T47D (cell line): ENCODE data around the gene SPATA6L.
A peak's percentile ranks its signal among the peaks of the same experiment; 100 is the strongest.

Experiments used
- DNase-seq, 2 experiments: peaks; one replicate each; pipeline versions ENCODE4 v3.0.0 to v3.0.0-alpha.2; 2011 to 2012; ENCODE audit warnings: low read depth in 1 of 2, low spot score in 1 of 2
- JUND ChIP-seq: IDR thresholded peaks from 2 replicates; pipeline ENCODE4 v1.6.1; 2012; ENCODE audit warnings: low read depth
- in situ Hi-C: cut with HindIII; loops from 2 replicates; pipeline ENCODE4 v1.10.0; 2016; ENCODE audit warnings: low sequenced_read_pairs, low pct_unique_long_range_greater_than_20kb

The SPATA6L gene

DNA sequence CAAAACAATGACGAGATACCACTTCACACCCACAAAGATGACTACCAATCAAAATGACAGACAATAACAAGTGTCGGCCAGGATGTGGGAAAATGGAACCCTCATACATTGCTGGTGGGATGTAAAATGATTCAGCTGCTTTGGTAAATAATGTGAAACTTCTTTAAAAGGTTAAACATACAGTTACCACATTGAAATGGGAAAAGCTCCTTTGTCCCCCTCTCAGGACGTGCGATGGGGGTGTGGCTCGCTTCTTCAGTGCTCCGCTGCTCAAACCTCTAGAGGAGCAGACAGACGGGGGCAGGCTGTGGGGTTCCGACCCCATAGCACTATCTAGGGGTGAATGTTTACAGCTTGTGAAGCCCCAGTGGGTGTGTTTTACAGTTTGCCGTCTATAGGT lies 12.2 kb downstream of the SPATA6L start:
- DNase-seq, result no peak
- in situ Hi-C loops, result no loop called here
- TF ChIP-seq JUND, result no peak

DNA sequence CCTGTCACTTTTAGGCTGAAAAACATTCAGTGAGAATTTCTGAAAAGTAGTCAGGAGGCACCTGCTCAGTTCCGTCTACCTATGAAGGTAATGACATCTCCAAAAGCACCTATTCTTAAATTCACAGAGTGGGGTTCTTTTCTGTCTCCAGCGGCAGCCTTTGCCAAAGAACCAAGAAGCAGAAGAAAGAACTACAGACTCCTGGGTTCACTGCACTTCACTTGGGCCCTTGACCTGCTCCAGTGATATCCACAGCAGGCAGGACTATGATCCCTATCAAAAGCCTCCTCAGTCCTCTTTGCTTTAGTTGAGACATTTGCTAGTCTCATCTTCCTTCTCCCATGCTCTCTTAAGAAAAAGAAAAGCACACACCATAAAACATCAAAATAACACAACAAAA lies 23.9 kb downstream of the SPATA6L start:
- DNase-seq, result no peak
- in situ Hi-C loops, result no loop called here
- TF ChIP-seq JUND, result no peak

DNA sequence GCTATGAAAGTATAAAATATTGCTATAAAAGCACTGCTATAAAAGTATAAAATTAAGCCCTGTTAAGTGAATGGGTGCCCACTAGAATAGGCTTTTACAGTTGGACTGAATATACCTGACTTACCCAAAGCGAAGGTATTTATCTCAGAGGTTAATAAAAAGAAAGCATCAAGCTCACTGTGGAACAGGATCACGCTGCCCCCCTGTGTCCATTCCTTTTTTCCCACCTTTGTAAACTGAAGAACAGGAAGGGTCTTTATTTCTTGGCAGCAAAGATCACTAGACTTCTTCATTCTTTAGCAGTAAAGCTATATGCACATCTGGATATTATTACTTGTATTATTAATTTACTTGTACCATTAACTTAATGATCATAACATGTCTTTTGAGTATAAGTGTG lies 26.3 kb downstream of the SPATA6L start:
- TF ChIP-seq JUND, result no peak
- DNase-seq, result peak in 1 of 2 experiments; percentile 41
- in situ Hi-C loops, result no loop called here

DNA sequence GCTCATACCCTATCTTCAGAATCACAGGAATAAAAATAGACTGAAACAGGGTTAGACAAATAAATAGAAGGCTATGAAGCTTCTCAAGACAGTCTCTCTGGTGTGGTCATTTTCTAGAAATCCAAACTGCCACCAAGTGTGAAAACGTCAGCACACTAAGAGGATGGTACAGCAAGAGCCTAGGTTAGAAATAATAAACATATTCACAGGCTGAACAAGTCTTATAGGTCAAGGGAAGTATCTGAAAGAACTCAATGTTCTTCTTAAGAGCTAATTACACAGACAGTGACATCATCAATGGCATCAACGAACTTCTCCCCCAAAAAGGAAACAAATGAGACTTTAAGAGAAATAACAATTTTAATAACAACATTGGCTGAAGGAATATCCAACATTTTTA lies 26.9 kb downstream of the SPATA6L start:
- no peak for TF ChIP-seq JUND
- in situ Hi-C loops, result no loop called here

DNA sequence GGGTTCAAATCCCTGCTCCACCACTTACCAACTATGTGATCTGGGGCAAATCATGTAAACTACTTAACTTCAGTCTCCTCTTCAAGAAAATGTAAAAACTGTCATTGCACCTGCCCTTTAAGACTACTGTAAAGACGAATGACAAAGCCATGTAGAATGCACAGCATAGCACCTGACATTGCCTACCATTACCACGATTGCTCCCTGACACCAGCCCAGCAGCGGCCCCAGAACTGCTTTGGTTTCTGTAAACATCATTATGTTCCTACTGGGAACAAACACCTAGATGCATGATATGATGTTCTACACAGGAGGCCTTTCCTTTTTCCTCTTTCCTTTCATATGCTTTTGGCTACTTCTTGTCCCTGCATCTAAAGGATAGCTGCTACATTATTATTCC lies 27.3 kb downstream of the SPATA6L start:
- in situ Hi-C loops, result no loop called here
- TF ChIP-seq JUND, result no peak

More for the DNA sequence above, 26.9 kb downstream of the SPATA6L start:
- DNase-seq, result no peak

DNA sequence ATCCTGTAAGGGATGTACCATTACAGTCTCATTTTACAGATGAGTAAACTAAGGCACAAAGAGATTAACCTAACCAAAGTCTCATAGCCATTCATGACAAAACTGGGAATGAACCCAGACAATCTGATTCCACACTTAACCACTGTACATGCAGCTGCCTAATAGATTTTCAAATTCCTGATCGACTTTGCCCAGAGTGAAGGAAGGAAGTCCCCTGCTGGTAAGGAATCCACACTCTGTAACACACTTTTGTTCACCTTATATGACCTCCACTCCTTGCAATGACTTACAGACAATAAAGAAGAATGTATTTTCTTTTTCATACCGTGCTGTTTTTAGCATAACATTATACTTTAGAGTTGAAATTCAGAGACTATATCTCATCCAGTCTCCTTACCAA lies 35.4 kb downstream of the SPATA6L start:
- in situ Hi-C loops, result no loop called here
- TF ChIP-seq JUND, result no peak
- DNase-seq, result no peak

More for the DNA sequence above, 27.3 kb downstream of the SPATA6L start:
- no peak for DNase-seq

DNA sequence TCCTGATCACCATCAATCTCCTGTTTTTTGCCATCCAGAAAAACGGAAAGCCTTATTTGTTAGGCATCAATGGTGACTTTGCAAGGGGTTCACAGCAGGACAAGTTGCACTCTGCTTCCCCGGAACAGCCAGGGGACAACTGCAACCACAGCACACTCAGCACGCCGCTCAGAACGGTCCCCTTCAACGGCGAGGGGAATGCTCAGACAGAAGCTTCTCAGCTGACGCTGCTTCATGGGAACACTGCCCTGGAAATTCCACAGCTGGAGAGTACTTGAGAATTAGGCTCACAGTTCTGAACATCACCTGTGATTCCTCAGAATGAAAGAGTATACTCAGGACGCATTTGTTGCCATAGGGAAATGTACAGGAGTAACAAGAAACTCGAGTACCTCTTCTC lies 44.3 kb downstream of the SPATA6L start:
- in situ Hi-C loops, result no loop called here
- TF ChIP-seq JUND, result no peak
- no peak for DNase-seq

DNA sequence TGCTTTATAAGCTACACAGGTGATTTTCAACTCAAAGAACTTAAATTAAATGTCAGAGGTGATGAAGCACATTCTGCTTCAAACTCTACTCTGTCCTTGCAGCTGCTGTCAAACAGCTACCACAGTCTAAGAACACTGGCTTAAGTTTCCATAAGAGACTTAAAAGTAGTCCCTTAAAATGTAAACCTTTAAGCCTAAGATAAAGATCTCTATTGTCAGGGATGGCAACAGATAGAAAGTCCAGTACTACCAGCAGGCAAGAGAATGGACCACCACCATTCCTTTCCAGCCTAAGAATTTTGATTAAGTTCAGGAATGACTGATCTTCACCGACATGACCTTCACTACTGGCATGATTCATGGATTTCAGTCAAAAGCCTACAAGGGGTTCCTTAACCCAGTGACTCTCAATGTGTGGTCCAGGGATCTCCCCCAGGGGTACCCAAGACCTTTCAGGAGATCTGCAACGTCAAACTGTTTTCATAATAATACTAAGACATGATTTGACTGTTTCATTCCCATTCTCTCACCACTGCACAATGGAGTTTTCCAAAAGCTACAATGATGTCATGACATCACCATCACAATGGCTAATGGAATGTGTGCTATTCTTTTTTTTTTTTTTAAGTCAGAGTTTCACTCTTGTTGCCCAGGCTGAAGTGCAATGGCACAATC lies 45.3 kb downstream of the SPATA6L start:
- in situ Hi-C loops, result no loop called here
- TF ChIP-seq JUND, result no peak
- no peak for DNase-seq

DNA sequence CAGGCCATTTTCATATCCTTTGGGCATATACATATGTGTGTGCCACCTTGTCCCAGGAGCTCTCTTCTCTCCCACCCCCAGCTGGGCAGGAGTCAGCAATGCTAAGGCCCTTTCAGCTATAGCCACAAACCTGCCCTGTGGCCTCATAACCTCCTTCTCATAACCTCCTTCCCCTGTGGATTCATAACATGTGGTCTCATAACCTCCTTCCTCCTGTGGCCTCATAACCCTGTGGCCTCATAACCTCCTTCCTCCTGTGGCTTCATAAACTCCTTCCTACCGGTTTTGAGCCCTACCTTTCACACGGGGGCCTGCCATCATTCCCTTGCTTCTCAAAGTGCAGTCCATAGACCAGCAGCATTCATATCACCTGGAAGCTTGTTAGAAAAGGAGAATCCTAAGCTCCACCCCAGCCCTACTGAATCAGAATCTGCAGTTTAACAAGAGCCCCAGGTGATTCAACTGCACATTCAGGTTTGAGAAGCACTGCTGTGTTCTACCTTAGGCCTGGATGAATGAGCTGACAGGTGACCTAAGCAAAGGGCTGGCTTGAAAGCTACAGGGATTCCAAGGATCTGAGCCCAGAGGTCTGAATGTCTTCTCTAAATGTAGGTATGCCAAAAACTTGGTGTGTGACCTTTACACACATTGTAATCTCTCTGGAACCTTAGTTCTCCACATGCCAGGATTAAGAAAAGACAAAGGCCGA lies 46.1 kb downstream of the SPATA6L start:
- peak in 1 of 2 experiments; percentile 17 for DNase-seq
- no peak for TF ChIP-seq JUND
- in situ Hi-C loops, result no loop called here

DNA sequence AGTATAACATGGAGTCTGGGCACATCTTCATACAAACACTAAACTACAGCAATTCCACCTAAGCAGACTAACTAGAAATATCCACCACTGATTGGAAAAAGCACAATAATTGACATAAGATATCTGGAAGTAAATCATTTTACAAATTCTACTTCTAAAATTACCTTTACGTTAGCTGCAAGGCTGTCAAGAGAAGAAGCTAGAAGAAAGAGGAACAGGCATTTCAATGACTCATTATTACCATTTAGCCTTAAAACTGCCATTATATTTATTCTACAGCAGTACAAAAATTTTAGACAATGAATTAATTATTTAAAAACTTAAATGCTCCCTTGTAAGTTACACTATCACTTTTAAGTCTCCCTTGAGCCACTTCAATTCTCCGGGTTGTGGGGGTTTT lies 47.6 kb downstream of the SPATA6L start:
- DNase-seq, result no peak
- no peak for TF ChIP-seq JUND
- in situ Hi-C loops, result no loop called here

DNA sequence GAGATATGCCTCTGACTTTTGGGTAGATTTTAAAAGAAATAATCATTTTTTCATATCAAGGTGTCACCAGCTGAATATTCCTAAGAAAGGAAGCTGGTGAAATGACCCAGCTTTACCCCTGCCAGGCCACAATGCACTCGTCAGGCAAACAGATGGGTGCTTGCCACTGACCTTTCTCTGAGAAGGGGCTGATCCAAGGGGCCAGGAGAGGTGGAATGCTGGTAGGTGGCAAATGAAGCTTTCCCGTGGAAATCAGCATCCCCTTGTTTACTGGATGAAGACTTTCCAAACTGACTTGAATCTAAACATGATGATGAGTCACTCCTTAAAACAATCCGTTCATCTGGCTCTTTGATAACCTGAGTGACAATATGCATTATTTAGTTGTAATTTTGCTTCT lies 48.5 kb downstream of the SPATA6L start:
- in situ Hi-C loops, result no loop called here
- no peak for DNase-seq
- TF ChIP-seq JUND, result no peak

DNA sequence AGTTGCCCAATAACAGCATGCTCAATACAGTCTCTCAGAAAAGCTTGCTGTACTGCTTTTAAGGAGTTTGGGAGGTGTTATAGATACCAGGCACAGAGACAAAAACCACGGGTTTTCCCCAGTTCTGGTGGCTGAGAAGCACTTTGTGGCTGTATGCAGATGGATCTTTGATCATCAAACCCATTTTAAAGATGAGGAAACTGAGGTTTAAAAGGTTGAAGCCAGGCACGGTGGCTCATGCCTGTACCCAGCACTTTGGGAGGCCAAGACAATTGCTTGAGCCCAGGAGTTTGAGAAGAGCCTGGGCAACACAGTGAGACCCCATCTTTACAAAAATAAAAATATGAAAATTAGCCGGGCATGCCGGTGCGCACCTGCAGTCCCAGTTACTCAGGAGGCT lies 50.5 kb downstream of the SPATA6L start:
- in situ Hi-C loops, result no loop called here
- TF ChIP-seq JUND, result no peak
- no peak for DNase-seq

DNA sequence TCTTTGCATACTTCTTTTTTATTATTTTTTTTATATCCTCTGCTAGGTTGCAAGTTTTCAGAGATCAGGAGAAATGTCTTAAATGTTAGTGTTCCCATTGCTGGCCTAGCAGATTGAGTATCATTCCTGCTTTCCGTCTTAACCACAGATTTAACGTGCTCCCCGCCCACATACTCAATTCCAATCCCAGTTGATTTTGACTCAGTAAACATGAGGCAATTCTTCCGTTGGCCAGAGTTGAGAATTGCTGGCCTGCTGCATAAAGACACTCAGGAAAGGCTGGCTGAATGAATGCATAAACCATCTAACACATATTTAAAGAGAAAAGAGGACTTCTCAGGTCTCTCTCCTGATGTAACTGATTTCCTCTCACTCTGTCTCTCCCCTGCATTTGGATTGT lies 51.0 kb downstream of the SPATA6L start:
- in situ Hi-C loops, result no loop called here
- DNase-seq, result no peak
- TF ChIP-seq JUND, result no peak
